ENCODE data around the gene TBC1D10B.
"Not testable (repeated sequence)": the region's sequence is repeated elsewhere in the genome, so short reads cannot be mapped to it uniquely, and the experiment has no call there.

TBC1D10B gene

GRCh38 chr16:30318647-30319046, 51.6 kb downstream of the TBC1D10B start:
- DNase-seq: not testable (repeated sequence)

- not testable (repeated sequence) for DNase-seq
These were observed 59.4 kb downstream of the TBC1D10B start for GRCh38 chr16:30310937-30311336.

- DNase-seq: not testable (repeated sequence)
These were observed 61.0 kb downstream of the TBC1D10B start for GRCh38 chr16:30309255-30309654.

Data from NCI-H774 (cell line).